NCI-H748 treated with DMSO at 0.1 percent for 48 hours (cell line): ENCODE data around the gene SLC22A14.
"Not testable (repeated sequence)": the region's sequence is repeated elsewhere in the genome, so short reads cannot be mapped to it uniquely, and the experiment has no call there.

Experiments used
- DNase-seq: peaks from one replicate; lab custom pipeline; 2025; lab: John Stamatoyannopoulos, UW

Gene SLC22A14

GRCh38 chr3:38271553-38271952 lies 10.5 kb upstream of the SLC22A14 start:
- no peak for DNase-seq

GRCh38 chr3:38274864-38275649 lies 7.0 kb upstream of the SLC22A14 start:
- DNase-seq = no peak

- no peak for DNase-seq
Observed at GRCh38 chr3:38275658-38276057, 6.4 kb upstream of the SLC22A14 start.

GRCh38 chr3:38276081-38276916 lies 5.8 kb upstream of the SLC22A14 start:
- DNase-seq = no peak

- no peak for DNase-seq
Observed at GRCh38 chr3:38276917-38277630, 5.0 kb upstream of the SLC22A14 start.

GRCh38 chr3:38278841-38279240 lies 3.3 kb upstream of the SLC22A14 start:
- no peak for DNase-seq

GRCh38 chr3:38283810-38284755 lies 2.0 kb downstream of the SLC22A14 start:
- DNase-seq = no peak

- no peak for DNase-seq
Observed at GRCh38 chr3:38284756-38285150, 2.7 kb downstream of the SLC22A14 start.

- DNase-seq = not testable (repeated sequence)
Observed at GRCh38 chr3:38289286-38290217, 7.5 kb downstream of the SLC22A14 start.

- not testable (repeated sequence) for DNase-seq
Observed at GRCh38 chr3:38297053-38297452, 15.0 kb downstream of the SLC22A14 start.

- no peak for DNase-seq
Observed at GRCh38 chr3:38297537-38297936, 15.4 kb downstream of the SLC22A14 start.

GRCh38 chr3:38297947-38298711 lies 16.0 kb downstream of the SLC22A14 start:
- DNase-seq = no peak

GRCh38 chr3:38306941-38307340 lies 24.8 kb downstream of the SLC22A14 start:
- DNase-seq = no peak

GRCh38 chr3:38307599-38307998 lies 25.5 kb downstream of the SLC22A14 start:
- no peak for DNase-seq

GRCh38 chr3:38308456-38308855 lies 26.4 kb downstream of the SLC22A14 start:
- DNase-seq = no peak

GRCh38 chr3:38311476-38311875 lies 29.4 kb downstream of the SLC22A14 start:
- DNase-seq = no peak

- no peak for DNase-seq
Observed at GRCh38 chr3:38311941-38312340, 29.8 kb downstream of the SLC22A14 start.

- DNase-seq = no peak
Observed at GRCh38 chr3:38312356-38312755, 30.3 kb downstream of the SLC22A14 start.

GRCh38 chr3:38313263-38313662 lies 31.2 kb downstream of the SLC22A14 start:
- no peak for DNase-seq
